HL-60/S4 treated with phorbol 12-myristate 13-acetate at 8.2 ng/mL for 4 days and 3 days (cell line): Measurements from ENCODE around the gene CALY.
"Not testable (repeated sequence)": the region's sequence is repeated elsewhere in the genome, so short reads cannot be mapped to it uniquely, and the experiment has no call there.

ENCODE experiments used
- in situ Hi-C: fragments of 300-500 bp; cut with MboI; formaldehyde crosslinking; loops from 2 replicates; pipeline ENCODE4 v1.15.0; 2022; ENCODE audit warnings: low sequenced_read_pairs

Gene CALY

GRCh38 chr10:133332936-133333699 is 3.6 kb downstream of the CALY start:
- in situ Hi-C loops: no loop called here

- in situ Hi-C loops: no loop called here
These were observed 7.0 kb downstream of the CALY start for GRCh38 chr10:133329491-133330202.

- in situ Hi-C loops: no loop called here
These were observed 8.0 kb downstream of the CALY start for GRCh38 chr10:133328358-133329343.

- in situ Hi-C loops: no loop called here
These were observed 8.9 kb downstream of the CALY start for GRCh38 chr10:133327651-133328357.

GRCh38 chr10:133326745-133327650 is 9.7 kb downstream of the CALY start:
- in situ Hi-C loops: no loop called here

- in situ Hi-C loops: no loop called here
These were observed 10.5 kb downstream of the CALY start for GRCh38 chr10:133326223-133326551.

GRCh38 chr10:133325440-133326222 is 11.1 kb downstream of the CALY start:
- in situ Hi-C loops: no loop called here

- in situ Hi-C loops: no loop called here
These were observed 11.8 kb downstream of the CALY start for GRCh38 chr10:133324857-133325260.

GRCh38 chr10:133324198-133324792 is 12.4 kb downstream of the CALY start:
- in situ Hi-C loops: no loop called here

GRCh38 chr10:133322064-133322709 is 14.5 kb downstream of the CALY start:
- in situ Hi-C loops: not testable (repeated sequence)

- in situ Hi-C loops: not testable (repeated sequence)
These were observed 15.8 kb downstream of the CALY start for GRCh38 chr10:133320852-133321422.

GRCh38 chr10:133318494-133319127 is 18.1 kb downstream of the CALY start:
- in situ Hi-C loops: no loop called here

GRCh38 chr10:133316732-133317131 is 20.0 kb downstream of the CALY start:
- in situ Hi-C loops: no loop called here

GRCh38 chr10:133316266-133316665 is 20.4 kb downstream of the CALY start:
- in situ Hi-C loops: no loop called here

- in situ Hi-C loops: no loop called here
These were observed 20.8 kb downstream of the CALY start for GRCh38 chr10:133315847-133316246.

GRCh38 chr10:133314911-133315310 is 21.8 kb downstream of the CALY start:
- in situ Hi-C loops: no loop called here

- in situ Hi-C loops: no loop called here
These were observed 23.5 kb downstream of the CALY start for GRCh38 chr10:133313192-133313591.
